ENCODE measurements around the gene GIMAP8.

The GIMAP8 gene

GRCh38 chr7:150412518-150413488 is 37.6 kb upstream of the GIMAP8 start:
- Histone ChIP-seq H3K4me3 (no peak overlapping the region), H3K27ac (no peak overlapping the region)
- TF ChIP-seq CTCF (IDR thresholded peaks at IDR 0.05): no peak
- no peak for DNase-seq (ENCODE audit: low spot score)

GRCh38 chr7:150413640-150414081 is 36.8 kb upstream of the GIMAP8 start:
- DNase-seq (ENCODE audit: low spot score): no peak
- Histone ChIP-seq H3K27ac (no peak overlapping the region), H3K4me3 (no peak overlapping the region)
- TF ChIP-seq CTCF (IDR thresholded peaks at IDR 0.05): no peak

GRCh38 chr7:150415161-150416153 is 35.0 kb upstream of the GIMAP8 start:
- DNase-seq (ENCODE audit: low spot score): no peak
- no peak for TF ChIP-seq CTCF (IDR thresholded peaks at IDR 0.05)
- Histone ChIP-seq H3K4me3 (no peak overlapping the region), H3K27ac (no peak overlapping the region)

- Histone ChIP-seq H3K4me3 (no peak overlapping the region), H3K27ac (no peak overlapping the region)
- no peak for TF ChIP-seq CTCF (IDR thresholded peaks at IDR 0.05)
- peak; percentile 12 for DNase-seq (ENCODE audit: low spot score)
Observed at GRCh38 chr7:150417239-150417638, 33.2 kb upstream of the GIMAP8 start.

- DNase-seq (ENCODE audit: low spot score): peak; percentile 43
- Histone ChIP-seq H3K27ac (no peak overlapping the region), H3K4me3 (no peak overlapping the region)
- no peak for TF ChIP-seq CTCF (IDR thresholded peaks at IDR 0.05)
Observed at GRCh38 chr7:150417863-150418262, 32.6 kb upstream of the GIMAP8 start.

GRCh38 chr7:150420242-150420641 is 30.2 kb upstream of the GIMAP8 start:
- H3K4me3 ChIP-seq: no peak overlapping the region
- DNase-seq (ENCODE audit: low spot score): peak; percentile 21
- TF ChIP-seq CTCF (IDR thresholded peaks at IDR 0.05): no peak
- no peak overlapping the region for H3K27ac ChIP-seq

Data from coronary artery (tissue), 2 donors.